GM20431 (cell line): ENCODE results near the gene STK4.

Experiments
- in situ Hi-C: fragments of 300-500 bp; cut with MseI, MboI; formaldehyde crosslinking; loops from one replicate; pipeline ENCODE4 v1.15.0; 2020; ENCODE audit warnings: low sequenced_read_pairs; ENCODE audit not compliant: unreplicated experiment

The STK4 gene

GRCh38 chr20:44950368-44950767, 15.9 kb upstream of the STK4 start:
- in situ Hi-C loops, result no loop called here

GRCh38 chr20:44952731-44953130, 13.6 kb upstream of the STK4 start:
- in situ Hi-C loops, result no loop called here

GRCh38 chr20:44954211-44954610, 12.1 kb upstream of the STK4 start:
- in situ Hi-C loops, result no loop called here

- in situ Hi-C loops, result no loop called here
Measured at GRCh38 chr20:44955270-44955669, 11.0 kb upstream of the STK4 start.

- in situ Hi-C loops, result no loop called here
Measured at GRCh38 chr20:44956410-44956809, 9.9 kb upstream of the STK4 start.

- in situ Hi-C loops, result no loop called here
Measured at GRCh38 chr20:44958276-44958675, 8.0 kb upstream of the STK4 start.

- in situ Hi-C loops, result no loop called here
Measured at GRCh38 chr20:44959082-44959637, 7.2 kb upstream of the STK4 start.

- in situ Hi-C loops, result no loop called here
Measured at GRCh38 chr20:44959638-44960102, 6.6 kb upstream of the STK4 start.

GRCh38 chr20:44960103-44960852, 6.0 kb upstream of the STK4 start, which contains the start of gene TOMM34:
TSS of gene TOMM34 (minus strand) at chr20:44960397. CDS start at chr20:44960333, 64 bp downstream.
- in situ Hi-C loops, result no loop called here

DNA sequence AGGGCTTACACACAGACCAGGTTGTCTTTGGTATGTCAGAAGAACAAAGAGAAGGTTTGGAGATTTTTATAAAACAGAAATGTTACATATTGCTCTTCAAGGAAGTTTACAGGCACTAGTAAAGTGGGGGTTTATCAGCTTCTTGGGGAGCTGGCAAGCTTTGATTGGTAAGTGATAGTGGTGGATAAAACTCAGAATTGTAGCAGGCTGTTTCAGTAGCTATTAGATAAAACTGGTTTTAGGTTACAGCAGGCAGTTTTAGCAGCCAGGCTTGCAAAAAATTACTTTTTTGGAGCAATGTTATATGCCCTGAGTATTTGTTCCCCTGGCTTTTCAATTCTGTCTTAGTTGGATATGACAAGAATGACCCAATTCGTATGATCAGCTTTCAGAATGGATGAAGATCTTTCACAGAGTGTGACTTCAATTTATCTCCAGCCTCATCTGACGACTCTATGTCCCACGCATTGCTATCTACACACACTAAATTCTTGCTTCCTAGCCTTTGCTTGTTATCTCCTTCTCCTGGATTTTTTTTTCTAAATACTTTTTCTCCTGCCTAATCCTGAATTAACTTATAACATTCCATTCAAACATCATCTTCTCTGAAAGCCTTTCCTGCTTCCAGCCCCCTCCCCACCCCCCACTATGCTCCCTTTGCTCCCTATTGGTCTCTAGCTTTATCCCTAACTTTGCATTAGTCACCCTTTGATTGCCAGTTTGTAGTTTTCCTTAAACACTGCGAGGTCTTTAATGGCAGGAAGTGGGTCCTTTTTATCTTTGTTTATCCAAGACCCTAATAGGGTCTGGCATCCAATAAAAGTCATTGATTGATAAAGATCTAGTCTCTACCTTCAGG, 5.1 kb upstream of the STK4 start:
- in situ Hi-C loops, result no loop called here

DNA sequence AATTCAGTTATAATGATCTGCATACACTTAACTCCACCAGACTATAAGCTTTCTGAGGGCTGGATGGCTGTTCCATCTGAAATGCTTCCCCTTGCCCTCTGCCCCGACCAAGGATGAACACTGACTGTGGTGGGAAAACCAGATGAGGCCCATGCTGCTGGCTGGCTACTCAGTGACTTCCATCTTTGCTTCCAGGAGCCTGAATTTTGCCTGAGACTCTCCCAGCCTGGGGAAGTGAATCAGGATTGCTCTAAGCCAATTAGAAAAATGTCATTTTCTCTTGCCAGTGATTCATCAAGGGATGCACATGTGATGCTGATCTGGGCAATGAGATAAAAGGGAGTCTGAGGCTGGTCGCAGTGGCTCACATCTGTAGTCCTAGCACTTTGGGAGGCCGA, 4.4 kb upstream of the STK4 start:
- in situ Hi-C loops, result no loop called here

DNA sequence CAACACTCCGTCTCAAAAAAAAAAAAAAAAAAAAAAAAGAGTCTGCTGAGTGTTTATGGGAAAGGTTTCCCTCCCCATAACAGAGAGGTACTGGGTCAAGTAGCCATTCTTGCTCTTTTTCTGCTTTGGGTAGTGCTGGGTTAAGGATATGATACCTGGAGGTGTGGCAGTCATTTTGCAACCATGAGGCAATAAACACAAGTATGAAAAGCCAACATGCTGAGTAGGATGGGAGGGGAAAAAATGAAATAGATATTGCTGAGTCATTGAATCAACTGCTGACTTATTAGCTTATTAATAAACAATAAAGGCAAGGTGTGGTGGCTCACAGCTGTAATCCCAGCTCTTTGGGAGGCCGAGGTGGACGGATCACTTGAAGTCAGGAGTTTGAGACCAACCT, 3.8 kb upstream of the STK4 start:
- in situ Hi-C loops, result no loop called here

DNA sequence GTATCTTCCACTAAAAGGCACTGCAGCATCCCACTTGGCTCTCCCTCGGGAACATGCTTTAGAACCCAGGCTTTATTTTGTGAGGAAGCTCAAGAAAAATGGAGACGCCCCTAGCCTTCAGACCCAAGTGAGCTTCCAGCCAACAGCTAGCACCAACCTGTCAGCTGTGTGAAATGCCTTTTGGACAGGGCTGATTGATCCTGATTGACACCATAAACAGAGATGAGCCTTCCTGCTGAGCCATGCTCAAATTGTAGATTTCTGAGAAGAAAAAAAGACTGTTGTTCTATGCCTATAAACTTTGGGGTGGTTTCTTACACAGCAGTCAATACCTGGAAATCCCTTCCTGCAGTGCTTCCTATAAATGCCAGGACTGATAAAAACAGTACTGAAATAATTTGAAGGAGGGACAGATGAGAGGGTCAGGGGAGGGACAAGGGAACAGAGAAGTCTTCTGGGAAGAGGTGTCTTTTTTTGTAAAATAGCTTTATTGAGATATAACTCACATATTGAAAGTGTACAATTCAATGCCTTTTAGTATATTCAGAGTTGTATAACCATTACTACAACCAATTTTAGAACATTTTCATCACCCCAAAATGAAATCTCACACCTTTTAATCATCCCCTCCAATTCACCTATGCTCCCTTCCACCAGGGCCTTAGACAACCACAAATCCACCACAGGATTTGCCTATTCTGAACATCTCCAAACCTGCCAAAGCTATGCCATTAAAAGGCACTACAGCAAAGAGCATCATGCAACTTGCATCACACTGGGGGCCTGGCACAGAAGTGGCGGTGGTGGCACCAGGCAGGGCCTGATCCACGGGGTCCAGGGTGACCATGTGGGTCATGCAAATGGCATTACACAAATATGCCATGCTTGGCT, 2.7 kb upstream of the STK4 start:
- in situ Hi-C loops, result no loop called here

GRCh38 chr20:44965651-44966029, 672 bp upstream of the STK4 start:
- in situ Hi-C loops, result no loop called here

DNA sequence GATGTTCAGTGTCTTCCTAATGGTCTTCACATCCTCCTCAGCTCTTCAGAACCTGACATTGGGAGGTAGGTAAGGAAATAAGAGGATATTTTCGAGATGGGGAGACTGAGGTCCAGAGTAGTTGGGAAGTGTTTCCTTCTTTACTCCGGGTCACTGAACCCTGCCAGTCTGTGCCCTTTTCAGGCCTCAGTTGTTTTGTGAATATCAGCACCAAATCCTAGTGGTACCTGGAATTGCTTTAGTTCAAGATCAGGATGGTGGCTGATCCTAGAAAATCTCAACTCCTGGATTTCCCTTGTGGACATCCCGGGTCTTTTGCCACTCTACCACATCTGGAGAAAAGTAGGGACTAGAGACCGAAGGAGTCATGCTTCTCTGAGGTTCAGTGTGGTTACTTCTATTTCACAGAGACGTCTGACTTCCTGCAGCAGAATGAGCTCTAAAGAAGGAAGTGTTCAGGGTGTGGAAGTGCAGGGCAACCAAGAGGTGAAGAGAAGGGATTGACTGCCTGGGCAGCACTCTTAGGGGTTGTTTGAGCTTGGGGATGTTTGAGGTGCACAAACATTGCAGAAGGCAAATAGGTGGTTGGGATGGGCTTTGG, 995 bp downstream of the STK4 start:
- in situ Hi-C loops, result no loop called here

- in situ Hi-C loops, result no loop called here
Measured at GRCh38 chr20:44969300-44969894, 3.1 kb downstream of the STK4 start.

- in situ Hi-C loops, result no loop called here
Measured at GRCh38 chr20:44970243-44970757, 4.0 kb downstream of the STK4 start.

GRCh38 chr20:44973053-44973452, 6.7 kb downstream of the STK4 start:
- in situ Hi-C loops, result no loop called here

DNA sequence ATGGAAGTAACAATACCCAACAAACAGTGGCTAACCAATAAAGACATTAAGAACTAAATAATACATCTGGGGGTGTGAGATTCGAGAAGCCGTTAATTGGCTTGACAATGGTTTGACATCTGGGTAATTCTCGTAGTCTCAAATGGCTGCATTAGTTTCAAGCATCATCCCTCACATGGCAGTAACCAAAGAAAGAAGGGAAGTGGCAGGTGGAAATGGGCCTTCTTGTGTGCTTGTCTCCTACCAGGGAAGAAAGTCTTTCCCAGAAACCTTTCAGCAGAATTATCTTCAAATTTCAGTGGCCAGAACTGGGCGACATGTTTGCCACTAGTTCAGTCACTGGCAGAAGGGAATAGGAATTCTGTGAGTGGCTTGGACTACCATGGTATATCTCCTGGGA, 10.4 kb downstream of the STK4 start:
- in situ Hi-C loops, result no loop called here
